Measurements from ENCODE around the gene FIGN. TPM values are rescaled to one million over a fixed set of nuclear protein-coding genes. Genes with fewer than 3 reads are reported as not detected.

Gene FIGN
- total RNA-seq, 6 experiments from 2014 or later = 1.3 to 4.4 (median 2.0) TPM

DNA sequence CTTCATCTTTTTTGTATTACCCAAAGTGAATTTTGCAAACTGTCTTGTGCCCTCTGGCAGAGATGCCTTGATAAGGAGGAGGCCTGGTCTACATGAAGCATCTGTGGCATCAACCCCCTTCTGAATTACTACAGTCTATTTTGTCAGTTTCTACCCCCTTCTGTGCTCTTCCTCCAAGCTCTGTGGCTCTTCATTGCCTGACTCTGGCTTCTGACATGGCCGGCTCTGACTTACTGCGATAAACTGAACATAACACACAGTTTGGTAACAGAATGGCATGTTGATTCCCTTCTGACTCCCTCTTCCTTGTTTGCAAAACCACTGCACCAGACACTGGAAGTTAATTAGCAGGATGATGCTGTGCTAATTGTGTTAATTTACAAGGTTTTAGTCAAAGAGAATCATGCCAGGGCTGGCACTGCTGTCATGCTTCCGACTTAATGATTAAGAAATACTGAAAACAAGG, 122.5 kb downstream of the FIGN start:
- H3K9me3 Mint-ChIP-seq = no peaks in the 10 kb centered on the region
- peak overlapping the region; percentile 22; the same call in 1 of the 2 replicates for H3K4me3 Mint-ChIP-seq
- H3K27ac Mint-ChIP-seq = peak overlapping the region; percentile 49
- DNase-seq = no peak
- peaks cover 15% of the 10 kb centered on the region; the same call in 1 of the 2 replicates for H3K4me1 Mint-ChIP-seq (ENCODE audit: low read depth)
- H3K36me3 Mint-ChIP-seq (ENCODE audit: low read depth) = no peaks in the 10 kb centered on the region
- TF ChIP-seq, protein P1, sequence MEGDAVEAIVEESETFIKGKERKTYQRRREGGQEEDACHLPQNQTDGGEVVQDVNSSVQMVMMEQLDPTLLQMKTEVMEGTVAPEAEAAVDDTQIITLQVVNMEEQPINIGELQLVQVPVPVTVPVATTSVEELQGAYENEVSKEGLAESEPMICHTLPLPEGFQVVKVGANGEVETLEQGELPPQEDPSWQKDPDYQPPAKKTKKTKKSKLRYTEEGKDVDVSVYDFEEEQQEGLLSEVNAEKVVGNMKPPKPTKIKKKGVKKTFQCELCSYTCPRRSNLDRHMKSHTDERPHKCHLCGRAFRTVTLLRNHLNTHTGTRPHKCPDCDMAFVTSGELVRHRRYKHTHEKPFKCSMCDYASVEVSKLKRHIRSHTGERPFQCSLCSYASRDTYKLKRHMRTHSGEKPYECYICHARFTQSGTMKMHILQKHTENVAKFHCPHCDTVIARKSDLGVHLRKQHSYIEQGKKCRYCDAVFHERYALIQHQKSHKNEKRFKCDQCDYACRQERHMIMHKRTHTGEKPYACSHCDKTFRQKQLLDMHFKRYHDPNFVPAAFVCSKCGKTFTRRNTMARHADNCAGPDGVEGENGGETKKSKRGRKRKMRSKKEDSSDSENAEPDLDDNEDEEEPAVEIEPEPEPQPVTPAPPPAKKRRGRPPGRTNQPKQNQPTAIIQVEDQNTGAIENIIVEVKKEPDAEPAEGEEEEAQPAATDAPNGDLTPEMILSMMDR (IDR thresholded peaks at IDR 0.05) = no peak
- H3K27me3 Mint-ChIP-seq (ENCODE audit: insufficient read depth) = no peaks in the 10 kb centered on the region

DNA sequence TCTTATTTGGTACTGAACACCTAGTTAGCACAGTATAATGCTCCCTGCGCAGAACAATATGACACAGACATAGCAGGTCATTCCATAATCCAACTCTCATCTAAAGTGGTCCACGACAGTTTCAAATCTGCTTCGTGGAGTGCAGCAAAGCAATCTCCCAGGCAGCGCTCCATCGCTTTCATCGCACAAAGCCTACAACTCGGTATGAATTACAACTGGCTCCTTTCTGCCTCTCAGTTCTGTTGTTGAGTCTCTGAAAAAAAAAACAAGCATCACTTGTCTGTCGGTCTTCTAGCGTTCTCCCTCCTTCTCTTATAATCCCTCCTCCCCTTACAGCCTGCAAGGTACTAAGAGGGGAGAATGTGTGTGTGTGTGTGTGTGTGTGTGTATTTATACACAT, 123.5 kb downstream of the FIGN start:
- DNase-seq = no peak
- no peak overlapping the region for H3K27ac Mint-ChIP-seq
- H3K4me3 Mint-ChIP-seq = peak overlapping the region; percentile 29; the same call in 1 of the 2 replicates
- TF ChIP-seq, protein P1 (IDR thresholded peaks at IDR 0.05) = no peak
- peaks cover 15% of the 10 kb centered on the region; the same call in 1 of the 2 replicates for H3K4me1 Mint-ChIP-seq (ENCODE audit: low read depth)
- H3K27me3 Mint-ChIP-seq (ENCODE audit: insufficient read depth) = no peaks in the 10 kb centered on the region
- no peaks in the 10 kb centered on the region for H3K36me3 Mint-ChIP-seq (ENCODE audit: low read depth)
- H3K9me3 Mint-ChIP-seq = no peaks in the 10 kb centered on the region

DNA sequence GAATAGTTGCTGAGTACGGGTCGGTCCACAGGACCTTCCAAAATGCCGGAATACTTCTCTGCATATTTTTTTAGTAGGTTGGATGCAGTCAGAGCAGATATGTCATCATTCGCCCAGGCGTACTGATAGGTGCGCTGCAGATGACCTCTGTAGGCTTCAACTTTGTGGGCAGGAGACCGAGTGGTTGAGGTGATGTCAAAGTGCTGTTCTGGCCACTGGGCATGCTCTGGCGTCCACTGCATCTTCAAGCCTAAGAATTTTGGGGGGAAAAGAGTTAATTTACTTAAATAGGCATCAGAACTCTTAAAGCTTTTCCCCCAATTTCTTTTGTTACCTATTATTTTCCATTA, 124.3 kb downstream of the FIGN start:
- peak overlapping the region; percentile 75; the same call in 1 of the 2 replicates for H3K4me3 Mint-ChIP-seq
- H3K27me3 Mint-ChIP-seq (ENCODE audit: insufficient read depth) = no peaks in the 10 kb centered on the region
- TF ChIP-seq, protein P1 (IDR thresholded peaks at IDR 0.05) = no peak
- no peaks in the 10 kb centered on the region for H3K36me3 Mint-ChIP-seq (ENCODE audit: low read depth)
- peaks cover 19% of the 10 kb centered on the region for H3K4me1 Mint-ChIP-seq (ENCODE audit: low read depth)
- DNase-seq = no peak
- H3K9me3 Mint-ChIP-seq = no peaks in the 10 kb centered on the region
- H3K27ac Mint-ChIP-seq = no peak overlapping the region

DNA sequence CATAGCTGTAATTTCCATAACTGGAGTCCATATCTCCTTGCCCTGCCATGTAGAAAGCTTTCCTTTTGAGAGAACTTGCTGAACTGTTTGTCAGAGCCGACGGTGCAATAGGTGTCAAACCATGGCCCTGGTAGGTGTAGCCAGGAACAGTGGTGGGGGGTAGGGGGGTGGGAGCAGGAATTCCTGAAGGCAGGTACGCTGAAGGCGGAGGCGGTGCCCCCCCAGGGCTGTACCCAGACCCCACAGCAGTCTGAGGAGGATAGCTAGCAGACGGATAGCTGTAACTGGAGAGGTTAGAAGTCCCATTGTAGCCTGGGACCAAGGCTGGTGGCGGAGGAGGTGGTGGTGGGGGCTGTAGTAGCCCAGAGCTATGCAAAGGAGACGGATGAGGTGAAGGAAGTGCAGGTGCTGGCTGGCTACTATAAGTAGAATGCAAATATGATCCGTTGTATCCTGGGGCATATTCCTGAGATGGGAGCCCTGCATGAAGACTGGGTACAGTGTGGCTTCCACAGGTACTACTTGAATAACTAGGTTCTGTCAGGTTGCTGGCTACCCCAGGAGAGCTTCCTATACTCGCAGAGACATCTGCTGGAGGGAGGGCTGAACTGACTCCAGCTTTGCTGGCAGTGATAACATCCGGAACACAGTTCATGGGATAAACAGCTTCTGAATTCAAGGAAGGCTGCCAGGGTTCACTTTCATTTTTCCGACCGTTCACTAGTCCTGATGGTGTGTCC, 124.8 kb downstream of the FIGN start:
- Mint-ChIP-seq H3K36me3 (ENCODE audit: low read depth) (no peaks in the 10 kb centered on the region), H3K27ac (no peak overlapping the region), H3K4me1 (ENCODE audit: low read depth) (peaks cover 25% of the 10 kb centered on the region), H3K9me3 (no peaks in the 10 kb centered on the region), H3K4me3 (peak overlapping the region; percentile 75; the same call in 1 of the 2 replicates), H3K27me3 (ENCODE audit: insufficient read depth) (no peaks in the 10 kb centered on the region)
- TF ChIP-seq, protein P1 (IDR thresholded peaks at IDR 0.05) = no peak; the same call in 1 of the 2 replicates
- no peak for DNase-seq

DNA sequence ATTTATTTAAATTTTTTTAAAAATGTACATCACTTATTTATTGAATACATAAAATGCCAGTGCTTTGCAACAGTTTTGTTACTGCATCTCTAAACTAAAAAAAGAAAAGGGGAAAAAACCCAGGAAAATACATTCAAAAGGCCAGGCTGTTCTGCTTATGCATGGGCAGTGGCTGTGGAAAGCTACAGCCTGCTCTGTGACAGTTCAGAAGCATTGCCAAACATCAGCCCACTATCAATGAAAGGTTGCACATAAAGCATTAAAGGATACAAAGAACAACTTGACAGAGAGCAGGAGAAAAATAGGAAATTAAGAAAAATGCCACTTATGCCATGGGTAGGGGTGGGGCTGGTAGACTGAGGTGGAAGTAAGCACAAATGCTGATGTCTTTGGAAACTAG, 128.2 kb downstream of the FIGN start:
- Mint-ChIP-seq H3K4me1 (ENCODE audit: low read depth) (peaks cover 35% of the 10 kb centered on the region), H3K4me3 (no peak overlapping the region), H3K27me3 (ENCODE audit: insufficient read depth) (no peaks in the 10 kb centered on the region), H3K36me3 (ENCODE audit: low read depth) (no peaks in the 10 kb centered on the region), H3K27ac (no peak overlapping the region), H3K9me3 (no peaks in the 10 kb centered on the region)
- TF ChIP-seq, protein P1 (IDR thresholded peaks at IDR 0.05) = no peak
- no peak for DNase-seq

Data from HFFc6 (cell line).